IMR-90 (cell line): ENCODE results near the gene IMPDH1.

Source experiments
- CTCF ChIP-seq: conservative IDR thresholded peaks from 2 replicates; pipeline ENCODE4 v1.5.1; 2012; ENCODE audit warnings: mild to moderate bottlenecking, low read depth, low read length, improper control_type of control experiment
- FOS ChIP-seq: fragments of 150-350 bp; IDR thresholded peaks from 2 replicates; pipeline ENCODE4 v1.6.1; 2016; ENCODE audit warnings: low read depth, low read length
- MXI1 ChIP-seq: IDR thresholded peaks from 2 replicates; pipeline ENCODE4 v1.6.1; 2012; ENCODE audit warnings: low read depth, mild to moderate bottlenecking, low read length, moderate library complexity, borderline replicate concordance
- POLR2A ChIP-seq: IDR thresholded peaks from 2 replicates; pipeline ENCODE4 v1.6.1; 2012; ENCODE audit warnings: mild to moderate bottlenecking, low read depth, low read length
- RAD21 ChIP-seq: IDR thresholded peaks from 2 replicates; pipeline ENCODE4 v1.6.1; 2012; ENCODE audit warnings: low read length, improper control_type of control experiment
- SMC3 ChIP-seq: fragments of 150-350 bp; IDR thresholded peaks from 2 replicates; pipeline ENCODE4 v1.6.1; 2016; ENCODE audit warnings: low read depth, mild to moderate bottlenecking, antibody characterized with exemption, low read length, moderate library complexity
- TF ChIP-seq, protein P1 (sequence below): fragments of 150-350 bp; IDR thresholded peaks from 2 replicates; pipeline ENCODE4 v1.6.1; 2017; ENCODE audit warnings: mild to moderate bottlenecking, antibody characterized with exemption, low read length, low read depth

- TF ChIP-seq RAD21: no peak
- no peak for TF ChIP-seq CTCF
- TF ChIP-seq SMC3: no peak
- no peak for TF ChIP-seq POLR2A
- TF ChIP-seq, protein P1, sequence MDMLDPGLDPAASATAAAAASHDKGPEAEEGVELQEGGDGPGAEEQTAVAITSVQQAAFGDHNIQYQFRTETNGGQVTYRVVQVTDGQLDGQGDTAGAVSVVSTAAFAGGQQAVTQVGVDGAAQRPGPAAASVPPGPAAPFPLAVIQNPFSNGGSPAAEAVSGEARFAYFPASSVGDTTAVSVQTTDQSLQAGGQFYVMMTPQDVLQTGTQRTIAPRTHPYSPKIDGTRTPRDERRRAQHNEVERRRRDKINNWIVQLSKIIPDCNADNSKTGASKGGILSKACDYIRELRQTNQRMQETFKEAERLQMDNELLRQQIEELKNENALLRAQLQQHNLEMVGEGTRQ: no peak
- no peak for TF ChIP-seq FOS
- TF ChIP-seq MXI1: no peak
Observed at GRCh38 chr7:128443831-128444600, 34.2 kb upstream of the IMPDH1 start.
